ENCODE results near the gene CHRNB1. TPM values are rescaled to one million over a fixed set of nuclear protein-coding genes. Genes with fewer than 3 reads are reported as not detected.

CHRNB1 gene
- total and polyA plus RNA-seq, 2 donors from 2014 or later, result 11.9 to 19.3 TPM

GRCh38 chr17:7437950-7438614 is 6.8 kb upstream of the CHRNB1 start:
- Histone ChIP-seq H3K27ac (ENCODE audit: low read depth in 2 of 2, low read length in 2 of 2) (peak overlapping the region; percentile 53 to 86), H3K4me3 (ENCODE audit: low read length in 3 of 3) (peak overlapping the region; percentile 42 to 79 (median 52)), H3K9ac (ENCODE audit: low read length in 3 of 3) (peak overlapping the region; percentile 26 to 48 (median 29)), H3K4me1 (ENCODE audit: control insufficient read depth in 2 of 3, insufficient read depth in 2 of 3, low read depth in 1 of 3, low read length in 3 of 3) (peaks cover 0 to 26% (median 5%) of the 10 kb centered on the region in 3 donors), H3K27me3 (ENCODE audit: control insufficient read depth, insufficient read depth, low read length) (peaks cover 7% of the 10 kb centered on the region), H3K9me3 (ENCODE audit: control insufficient read depth in 2 of 3, insufficient read depth in 1 of 3, low read length in 3 of 3) (no peaks in the 10 kb centered on the region), H3K36me3 (ENCODE audit: control insufficient read depth in 2 of 3, insufficient read depth in 3 of 3, low read length in 3 of 3) (no peaks in the 10 kb centered on the region)
- intact Hi-C loops (cut with DNase I), result no loop called here
- DNase-seq, result peak; percentile 62 to 90 (median 80)
- FAIRE-seq, result no peak
- TF ChIP-seq CTCF (IDR thresholded peaks at IDR 0.05; ENCODE audit: borderline replicate concordance, extremely low read depth, insufficient read depth), result no peak

- peak overlapping the region in 1 of 3 donors; percentile 48 for H3K4me3 ChIP-seq (ENCODE audit: low read length in 3 of 3)
- no peak overlapping the region for H3K27ac ChIP-seq (ENCODE audit: low read depth in 2 of 2, low read length in 2 of 2)
- H3K9ac ChIP-seq (ENCODE audit: low read length in 3 of 3), result no peak overlapping the region
- intact Hi-C loops (cut with DNase I), result no loop called here
- FAIRE-seq (no peak), DNase-seq (peak in 1 of 5 donors; percentile 38)
- TF ChIP-seq CTCF (IDR thresholded peaks at IDR 0.05; ENCODE audit: borderline replicate concordance, extremely low read depth, insufficient read depth), result no peak
- peaks cover 0 to 26% (median 5%) of the 10 kb centered on the region in 3 donors for H3K4me1 ChIP-seq (ENCODE audit: control insufficient read depth in 2 of 3, insufficient read depth in 2 of 3, low read depth in 1 of 3, low read length in 3 of 3)
- H3K36me3 ChIP-seq (ENCODE audit: control insufficient read depth in 2 of 3, insufficient read depth in 3 of 3, low read length in 3 of 3), result no peaks in the 10 kb centered on the region
- peaks cover 7% of the 10 kb centered on the region for H3K27me3 ChIP-seq (ENCODE audit: control insufficient read depth, insufficient read depth, low read length)
- H3K9me3 ChIP-seq (ENCODE audit: control insufficient read depth in 2 of 3, insufficient read depth in 1 of 3, low read length in 3 of 3), result no peaks in the 10 kb centered on the region
Measured at GRCh38 chr17:7438656-7439460, 6.0 kb upstream of the CHRNB1 start.

GRCh38 chr17:7439462-7440112 is 5.3 kb upstream of the CHRNB1 start, which contains the start of gene FGF11:
Gene FGF11, plus strand, starts transcription at chr17:7439512. Its CDS starts 109 bp downstream, at chr17:7439621.
- intact Hi-C loops (cut with DNase I), result no loop called here
- peaks cover 7% of the 10 kb centered on the region for H3K27me3 ChIP-seq (ENCODE audit: control insufficient read depth, insufficient read depth, low read length)
- H3K4me3 ChIP-seq (ENCODE audit: low read length in 3 of 3), result peak within 1 kb of the TSS; percentile 42 to 51 (median 49)
- H3K9ac ChIP-seq (ENCODE audit: low read length in 3 of 3), result peak within 1 kb of the TSS in 2 of 3 donors; percentile 55 to 75
- FAIRE-seq (no peak), DNase-seq (peak in 3 of 5 donors; percentile 45 to 80 (median 72))
- H3K36me3 ChIP-seq (ENCODE audit: control insufficient read depth in 2 of 3, insufficient read depth in 3 of 3, low read length in 3 of 3), result no peaks in the 10 kb centered on the region
- H3K9me3 ChIP-seq (ENCODE audit: control insufficient read depth in 2 of 3, insufficient read depth in 1 of 3, low read length in 3 of 3), result no peaks in the 10 kb centered on the region
- H3K27ac ChIP-seq (ENCODE audit: low read depth in 2 of 2, low read length in 2 of 2), result peak within 1 kb of the TSS; percentile 53 to 86
- H3K4me1 ChIP-seq (ENCODE audit: control insufficient read depth in 2 of 3, insufficient read depth in 2 of 3, low read depth in 1 of 3, low read length in 3 of 3), result peaks cover 0 to 26% (median 5%) of the 10 kb centered on the region in 3 donors
- no peak for TF ChIP-seq CTCF (IDR thresholded peaks at IDR 0.05; ENCODE audit: borderline replicate concordance, extremely low read depth, insufficient read depth)

Measured in kidney (tissue), 14 donors.